ENCODE results near the gene HP1BP3. TPM values are rescaled to one million over a fixed set of nuclear protein-coding genes. Genes with fewer than 3 reads are reported as not detected.

HP1BP3 gene
- total and polyA plus RNA-seq, 2 experiments from 2014 or later: 89.1 to 112 TPM

DNA sequence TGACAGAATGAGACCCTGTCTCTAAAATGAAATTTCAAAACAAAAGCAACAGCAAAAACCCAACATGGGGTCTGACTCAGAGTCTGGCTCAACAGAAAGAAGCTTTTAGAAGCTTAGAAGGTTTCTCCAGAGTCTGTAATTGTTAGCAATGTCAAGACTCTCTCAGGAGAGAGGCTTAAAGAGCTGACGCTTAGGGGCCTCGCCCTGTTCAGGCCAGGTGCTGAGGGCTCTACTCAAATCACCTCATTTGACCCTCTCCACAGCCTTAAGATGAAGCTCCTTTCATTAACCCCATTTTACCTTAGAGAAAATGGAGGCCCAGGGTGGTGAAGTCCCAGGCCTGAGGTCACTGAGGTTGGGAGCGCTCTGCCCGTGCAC, 64.0 kb downstream of the HP1BP3 start:
- Mint-ChIP-seq H3K27ac (no peak overlapping the region), H3K4me1 (peaks cover 14% of the 10 kb centered on the region), H3K4me3 (no peak overlapping the region), H3K36me3 (ENCODE audit: low read depth) (no peaks in the 10 kb centered on the region; the same call in 2 of the 3 replicates), H3K27me3 (ENCODE audit: insufficient read depth, low read depth, poor library complexity) (peaks cover 8% of the 10 kb centered on the region), H3K9me3 (no peaks in the 10 kb centered on the region)
- H3K79me2 ChIP-seq (replicated peaks; ENCODE audit: insufficient read depth): no peaks in the 10 kb centered on the region
- no peak overlapping the region for H3K27ac ChIP-seq (ENCODE audit: low read depth)
- H3K4me2 ChIP-seq: no peak overlapping the region
- no peaks in the 10 kb centered on the region for H3K36me3 ChIP-seq (ENCODE audit: insufficient read depth)
- no peak overlapping the region for H3K4me3 ChIP-seq
- H3K4me1 ChIP-seq (ENCODE audit: insufficient read depth): peaks cover 9% of the 10 kb centered on the region
- 0 out of 2 replicates have a peak, but pooled peaks cover 8% of the 10 kb centered on the region for H3F3A ChIP-seq (replicated peaks; ENCODE audit: low read depth)
- no peaks in the 10 kb centered on the region for H3K9me2 ChIP-seq (ENCODE audit: insufficient read depth)
- TF ChIP-seq JUNB (IDR thresholded peaks at IDR 0.05; ENCODE audit: unreplicated experiment) (no peak), EZH2phosphoT487 (IDR thresholded peaks at IDR 0.05; ENCODE audit: unreplicated experiment) (no peak), CREB1 (CRISPR knock-in tag; IDR thresholded peaks at IDR 0.05; ENCODE audit: low read depth) (no peak), NANOG (IDR thresholded peaks at IDR 0.05; ENCODE audit: borderline replicate concordance) (no peak), STAT1 (IDR thresholded peaks at IDR 0.05; ENCODE audit: unreplicated experiment) (no peak)
- TF ChIP-seq, protein P1, sequence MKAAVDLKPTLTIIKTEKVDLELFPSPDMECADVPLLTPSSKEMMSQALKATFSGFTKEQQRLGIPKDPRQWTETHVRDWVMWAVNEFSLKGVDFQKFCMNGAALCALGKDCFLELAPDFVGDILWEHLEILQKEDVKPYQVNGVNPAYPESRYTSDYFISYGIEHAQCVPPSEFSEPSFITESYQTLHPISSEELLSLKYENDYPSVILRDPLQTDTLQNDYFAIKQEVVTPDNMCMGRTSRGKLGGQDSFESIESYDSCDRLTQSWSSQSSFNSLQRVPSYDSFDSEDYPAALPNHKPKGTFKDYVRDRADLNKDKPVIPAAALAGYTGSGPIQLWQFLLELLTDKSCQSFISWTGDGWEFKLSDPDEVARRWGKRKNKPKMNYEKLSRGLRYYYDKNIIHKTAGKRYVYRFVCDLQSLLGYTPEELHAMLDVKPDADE (IDR thresholded peaks at IDR 0.05): no peak
- TF ChIP-seq, protein P2, sequence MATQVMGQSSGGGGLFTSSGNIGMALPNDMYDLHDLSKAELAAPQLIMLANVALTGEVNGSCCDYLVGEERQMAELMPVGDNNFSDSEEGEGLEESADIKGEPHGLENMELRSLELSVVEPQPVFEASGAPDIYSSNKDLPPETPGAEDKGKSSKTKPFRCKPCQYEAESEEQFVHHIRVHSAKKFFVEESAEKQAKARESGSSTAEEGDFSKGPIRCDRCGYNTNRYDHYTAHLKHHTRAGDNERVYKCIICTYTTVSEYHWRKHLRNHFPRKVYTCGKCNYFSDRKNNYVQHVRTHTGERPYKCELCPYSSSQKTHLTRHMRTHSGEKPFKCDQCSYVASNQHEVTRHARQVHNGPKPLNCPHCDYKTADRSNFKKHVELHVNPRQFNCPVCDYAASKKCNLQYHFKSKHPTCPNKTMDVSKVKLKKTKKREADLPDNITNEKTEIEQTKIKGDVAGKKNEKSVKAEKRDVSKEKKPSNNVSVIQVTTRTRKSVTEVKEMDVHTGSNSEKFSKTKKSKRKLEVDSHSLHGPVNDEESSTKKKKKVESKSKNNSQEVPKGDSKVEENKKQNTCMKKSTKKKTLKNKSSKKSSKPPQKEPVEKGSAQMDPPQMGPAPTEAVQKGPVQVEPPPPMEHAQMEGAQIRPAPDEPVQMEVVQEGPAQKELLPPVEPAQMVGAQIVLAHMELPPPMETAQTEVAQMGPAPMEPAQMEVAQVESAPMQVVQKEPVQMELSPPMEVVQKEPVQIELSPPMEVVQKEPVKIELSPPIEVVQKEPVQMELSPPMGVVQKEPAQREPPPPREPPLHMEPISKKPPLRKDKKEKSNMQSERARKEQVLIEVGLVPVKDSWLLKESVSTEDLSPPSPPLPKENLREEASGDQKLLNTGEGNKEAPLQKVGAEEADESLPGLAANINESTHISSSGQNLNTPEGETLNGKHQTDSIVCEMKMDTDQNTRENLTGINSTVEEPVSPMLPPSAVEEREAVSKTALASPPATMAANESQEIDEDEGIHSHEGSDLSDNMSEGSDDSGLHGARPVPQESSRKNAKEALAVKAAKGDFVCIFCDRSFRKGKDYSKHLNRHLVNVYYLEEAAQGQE (IDR thresholded peaks at IDR 0.05; ENCODE audit: unreplicated experiment): no peak
- TF ChIP-seq, protein P3, sequence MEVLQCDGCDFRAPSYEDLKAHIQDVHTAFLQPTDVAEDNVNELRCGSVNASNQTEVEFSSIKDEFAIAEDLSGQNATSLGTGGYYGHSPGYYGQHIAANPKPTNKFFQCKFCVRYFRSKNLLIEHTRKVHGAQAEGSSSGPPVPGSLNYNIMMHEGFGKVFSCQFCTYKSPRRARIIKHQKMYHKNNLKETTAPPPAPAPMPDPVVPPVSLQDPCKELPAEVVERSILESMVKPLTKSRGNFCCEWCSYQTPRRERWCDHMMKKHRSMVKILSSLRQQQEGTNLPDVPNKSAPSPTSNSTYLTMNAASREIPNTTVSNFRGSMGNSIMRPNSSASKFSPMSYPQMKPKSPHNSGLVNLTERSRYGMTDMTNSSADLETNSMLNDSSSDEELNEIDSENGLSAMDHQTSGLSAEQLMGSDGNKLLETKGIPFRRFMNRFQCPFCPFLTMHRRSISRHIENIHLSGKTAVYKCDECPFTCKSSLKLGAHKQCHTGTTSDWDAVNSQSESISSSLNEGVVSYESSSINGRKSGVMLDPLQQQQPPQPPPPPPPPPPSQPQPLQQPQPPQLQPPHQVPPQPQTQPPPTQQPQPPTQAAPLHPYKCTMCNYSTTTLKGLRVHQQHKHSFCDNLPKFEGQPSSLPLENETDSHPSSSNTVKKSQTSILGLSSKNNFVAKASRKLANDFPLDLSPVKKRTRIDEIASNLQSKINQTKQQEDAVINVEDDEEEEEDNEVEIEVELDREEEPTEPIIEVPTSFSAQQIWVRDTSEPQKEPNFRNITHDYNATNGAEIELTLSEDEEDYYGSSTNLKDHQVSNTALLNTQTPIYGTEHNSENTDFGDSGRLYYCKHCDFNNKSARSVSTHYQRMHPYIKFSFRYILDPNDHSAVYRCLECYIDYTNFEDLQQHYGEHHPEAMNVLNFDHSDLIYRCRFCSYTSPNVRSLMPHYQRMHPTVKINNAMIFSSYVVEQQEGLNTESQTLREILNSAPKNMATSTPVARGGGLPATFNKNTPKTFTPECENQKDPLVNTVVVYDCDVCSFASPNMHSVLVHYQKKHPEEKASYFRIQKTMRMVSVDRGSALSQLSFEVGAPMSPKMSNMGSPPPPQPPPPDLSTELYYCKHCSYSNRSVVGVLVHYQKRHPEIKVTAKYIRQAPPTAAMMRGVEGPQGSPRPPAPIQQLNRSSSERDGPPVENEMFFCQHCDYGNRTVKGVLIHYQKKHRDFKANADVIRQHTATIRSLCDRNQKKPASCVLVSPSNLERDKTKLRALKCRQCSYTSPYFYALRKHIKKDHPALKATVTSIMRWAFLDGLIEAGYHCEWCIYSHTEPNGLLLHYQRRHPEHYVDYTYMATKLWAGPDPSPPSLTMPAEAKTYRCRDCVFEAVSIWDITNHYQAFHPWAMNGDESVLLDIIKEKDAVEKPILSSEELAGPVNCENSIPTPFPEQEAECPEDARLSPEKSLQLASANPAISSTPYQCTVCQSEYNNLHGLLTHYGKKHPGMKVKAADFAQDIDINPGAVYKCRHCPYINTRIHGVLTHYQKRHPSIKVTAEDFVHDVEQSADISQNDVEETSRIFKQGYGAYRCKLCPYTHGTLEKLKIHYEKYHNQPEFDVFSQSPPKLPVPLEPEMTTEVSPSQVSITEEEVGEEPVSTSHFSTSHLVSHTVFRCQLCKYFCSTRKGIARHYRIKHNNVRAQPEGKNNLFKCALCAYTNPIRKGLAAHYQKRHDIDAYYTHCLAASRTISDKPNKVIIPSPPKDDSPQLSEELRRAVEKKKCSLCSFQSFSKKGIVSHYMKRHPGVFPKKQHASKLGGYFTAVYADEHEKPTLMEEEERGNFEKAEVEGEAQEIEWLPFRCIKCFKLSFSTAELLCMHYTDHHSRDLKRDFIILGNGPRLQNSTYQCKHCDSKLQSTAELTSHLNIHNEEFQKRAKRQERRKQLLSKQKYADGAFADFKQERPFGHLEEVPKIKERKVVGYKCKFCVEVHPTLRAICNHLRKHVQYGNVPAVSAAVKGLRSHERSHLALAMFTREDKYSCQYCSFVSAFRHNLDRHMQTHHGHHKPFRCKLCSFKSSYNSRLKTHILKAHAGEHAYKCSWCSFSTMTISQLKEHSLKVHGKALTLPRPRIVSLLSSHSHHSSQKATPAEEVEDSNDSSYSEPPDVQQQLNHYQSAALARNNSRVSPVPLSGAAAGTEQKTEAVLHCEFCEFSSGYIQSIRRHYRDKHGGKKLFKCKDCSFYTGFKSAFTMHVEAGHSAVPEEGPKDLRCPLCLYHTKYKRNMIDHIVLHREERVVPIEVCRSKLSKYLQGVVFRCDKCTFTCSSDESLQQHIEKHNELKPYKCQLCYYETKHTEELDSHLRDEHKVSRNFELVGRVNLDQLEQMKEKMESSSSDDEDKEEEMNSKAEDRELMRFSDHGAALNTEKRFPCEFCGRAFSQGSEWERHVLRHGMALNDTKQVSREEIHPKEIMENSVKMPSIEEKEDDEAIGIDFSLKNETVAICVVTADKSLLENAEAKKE (CRISPR knock-in tag; IDR thresholded peaks at IDR 0.05): no peak
- TF ChIP-seq, protein P4, sequence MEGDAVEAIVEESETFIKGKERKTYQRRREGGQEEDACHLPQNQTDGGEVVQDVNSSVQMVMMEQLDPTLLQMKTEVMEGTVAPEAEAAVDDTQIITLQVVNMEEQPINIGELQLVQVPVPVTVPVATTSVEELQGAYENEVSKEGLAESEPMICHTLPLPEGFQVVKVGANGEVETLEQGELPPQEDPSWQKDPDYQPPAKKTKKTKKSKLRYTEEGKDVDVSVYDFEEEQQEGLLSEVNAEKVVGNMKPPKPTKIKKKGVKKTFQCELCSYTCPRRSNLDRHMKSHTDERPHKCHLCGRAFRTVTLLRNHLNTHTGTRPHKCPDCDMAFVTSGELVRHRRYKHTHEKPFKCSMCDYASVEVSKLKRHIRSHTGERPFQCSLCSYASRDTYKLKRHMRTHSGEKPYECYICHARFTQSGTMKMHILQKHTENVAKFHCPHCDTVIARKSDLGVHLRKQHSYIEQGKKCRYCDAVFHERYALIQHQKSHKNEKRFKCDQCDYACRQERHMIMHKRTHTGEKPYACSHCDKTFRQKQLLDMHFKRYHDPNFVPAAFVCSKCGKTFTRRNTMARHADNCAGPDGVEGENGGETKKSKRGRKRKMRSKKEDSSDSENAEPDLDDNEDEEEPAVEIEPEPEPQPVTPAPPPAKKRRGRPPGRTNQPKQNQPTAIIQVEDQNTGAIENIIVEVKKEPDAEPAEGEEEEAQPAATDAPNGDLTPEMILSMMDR (conservative IDR thresholded peaks at IDR 0.05; ENCODE audit: low read depth in 2 of 2): no peak
- DNase-seq (ENCODE audit: low spot score): no peak
- 0 out of 2 replicates have a peak, but pooled peaks cover 11% of the 10 kb centered on the region for H3K27me3 ChIP-seq (ENCODE audit: insufficient read depth)
- ATAC-seq: no peak
- H4K20me1 ChIP-seq (replicated peaks; ENCODE audit: insufficient read depth): no peaks in the 10 kb centered on the region
- H2AFZ ChIP-seq: no peak overlapping the region
